Measurements from ENCODE around the gene SUSD6.

SUSD6 gene

DNA sequence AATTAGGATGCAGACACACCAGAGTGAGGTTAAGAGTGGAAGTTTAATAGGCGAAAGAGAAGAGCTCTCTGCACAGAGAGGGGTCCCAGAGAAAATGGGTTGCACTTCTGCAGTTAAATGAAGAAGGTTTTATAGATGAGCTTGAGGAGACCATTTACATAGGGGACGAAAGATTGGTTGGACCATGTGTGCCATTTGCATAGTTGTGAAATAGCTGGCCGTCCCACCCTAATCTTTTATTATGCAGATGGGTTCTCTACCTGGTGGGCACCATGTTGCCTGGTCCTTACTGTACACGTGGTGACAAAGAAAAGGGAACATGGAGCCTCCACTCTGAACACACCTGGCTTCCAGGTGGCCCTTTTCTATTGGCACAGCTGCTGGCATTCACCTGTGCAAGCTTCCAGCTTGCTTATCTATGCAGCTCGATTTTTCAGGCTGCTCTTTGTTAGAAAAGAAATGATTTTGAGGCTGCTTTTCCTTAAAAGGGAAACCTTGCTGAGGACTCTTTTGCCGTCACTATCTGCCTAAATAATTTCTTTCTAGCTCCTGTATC, 88.4 kb downstream of the SUSD6 start:
- peaks cover 21% of the 10 kb centered on the region for H3K36me3 ChIP-seq (ENCODE audit: control insufficient read depth, low read length)
- H3K27ac ChIP-seq (ENCODE audit: low read depth, low read length), result no peak overlapping the region
- no peaks in the 10 kb centered on the region for H3K9me2 ChIP-seq (replicated peaks; ENCODE audit: control insufficient read depth, low read length)
- H3K4me3 ChIP-seq (ENCODE audit: low read length), result no peak overlapping the region
- no peak overlapping the region for H3K4me2 ChIP-seq (ENCODE audit: low read length)
- no peaks in the 10 kb centered on the region for H3K9me3 ChIP-seq (ENCODE audit: control insufficient read depth, insufficient read depth, low read length)
- TF ChIP-seq EZH2phosphoT487 (IDR thresholded peaks at IDR 0.05; ENCODE audit: borderline replicate concordance, low read length), result no peak
- TF ChIP-seq, protein P1, sequence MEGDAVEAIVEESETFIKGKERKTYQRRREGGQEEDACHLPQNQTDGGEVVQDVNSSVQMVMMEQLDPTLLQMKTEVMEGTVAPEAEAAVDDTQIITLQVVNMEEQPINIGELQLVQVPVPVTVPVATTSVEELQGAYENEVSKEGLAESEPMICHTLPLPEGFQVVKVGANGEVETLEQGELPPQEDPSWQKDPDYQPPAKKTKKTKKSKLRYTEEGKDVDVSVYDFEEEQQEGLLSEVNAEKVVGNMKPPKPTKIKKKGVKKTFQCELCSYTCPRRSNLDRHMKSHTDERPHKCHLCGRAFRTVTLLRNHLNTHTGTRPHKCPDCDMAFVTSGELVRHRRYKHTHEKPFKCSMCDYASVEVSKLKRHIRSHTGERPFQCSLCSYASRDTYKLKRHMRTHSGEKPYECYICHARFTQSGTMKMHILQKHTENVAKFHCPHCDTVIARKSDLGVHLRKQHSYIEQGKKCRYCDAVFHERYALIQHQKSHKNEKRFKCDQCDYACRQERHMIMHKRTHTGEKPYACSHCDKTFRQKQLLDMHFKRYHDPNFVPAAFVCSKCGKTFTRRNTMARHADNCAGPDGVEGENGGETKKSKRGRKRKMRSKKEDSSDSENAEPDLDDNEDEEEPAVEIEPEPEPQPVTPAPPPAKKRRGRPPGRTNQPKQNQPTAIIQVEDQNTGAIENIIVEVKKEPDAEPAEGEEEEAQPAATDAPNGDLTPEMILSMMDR (IDR thresholded peaks at IDR 0.05; ENCODE audit: low read depth, low read length, poor library complexity, severe bottlenecking), result no peak
- H3K4me1 ChIP-seq (ENCODE audit: control insufficient read depth, low read length), result peaks cover 56% of the 10 kb centered on the region
- H3F3A ChIP-seq (ENCODE audit: control insufficient read depth, insufficient read depth), result no peaks in the 10 kb centered on the region
- peaks cover 17% of the 10 kb centered on the region for H4K20me1 ChIP-seq (ENCODE audit: control insufficient read depth, insufficient read depth, low read depth, low read length)
- no peaks in the 10 kb centered on the region for H3K27me3 ChIP-seq (ENCODE audit: control insufficient read depth, low read length)
- peaks cover 80% of the 10 kb centered on the region for H3K79me2 ChIP-seq (ENCODE audit: control insufficient read depth, low read length)

DNA sequence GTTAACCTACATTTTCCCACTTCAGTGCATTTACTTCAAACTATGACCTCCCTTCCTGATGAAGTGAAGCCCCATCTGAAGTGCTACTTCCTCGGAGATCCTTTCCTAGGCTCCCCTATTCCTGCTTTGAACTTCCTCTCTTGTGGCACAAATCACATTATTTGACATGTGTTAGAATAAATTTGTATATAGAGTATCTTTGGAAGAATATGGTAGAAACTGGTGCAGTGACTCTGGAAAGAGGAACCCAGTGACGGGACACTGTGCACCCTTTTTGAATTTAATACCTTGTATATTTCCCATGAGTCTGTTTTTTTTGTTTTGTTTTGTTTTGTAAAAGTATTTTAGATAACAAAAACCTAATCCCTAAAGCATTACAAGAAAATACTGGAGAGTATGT, 89.2 kb downstream of the SUSD6 start:
- H3K4me3 ChIP-seq (ENCODE audit: low read length), result no peak overlapping the region
- H3K27ac ChIP-seq (ENCODE audit: low read depth, low read length), result no peak overlapping the region
- no peaks in the 10 kb centered on the region for H3K9me2 ChIP-seq (replicated peaks; ENCODE audit: control insufficient read depth, low read length)
- H3K79me2 ChIP-seq (ENCODE audit: control insufficient read depth, low read length), result peaks cover 72% of the 10 kb centered on the region
- H3K36me3 ChIP-seq (ENCODE audit: control insufficient read depth, low read length), result peaks cover 21% of the 10 kb centered on the region
- H4K20me1 ChIP-seq (ENCODE audit: control insufficient read depth, insufficient read depth, low read depth, low read length), result peaks cover 15% of the 10 kb centered on the region
- TF ChIP-seq EZH2phosphoT487 (IDR thresholded peaks at IDR 0.05; ENCODE audit: borderline replicate concordance, low read length), result no peak
- TF ChIP-seq, protein P1 (IDR thresholded peaks at IDR 0.05; ENCODE audit: low read depth, low read length, poor library complexity, severe bottlenecking), result no peak
- H3K27me3 ChIP-seq (ENCODE audit: control insufficient read depth, low read length), result no peaks in the 10 kb centered on the region
- H3K4me1 ChIP-seq (ENCODE audit: control insufficient read depth, low read length), result peaks cover 52% of the 10 kb centered on the region
- H3F3A ChIP-seq (ENCODE audit: control insufficient read depth, insufficient read depth), result no peaks in the 10 kb centered on the region
- no peaks in the 10 kb centered on the region for H3K9me3 ChIP-seq (ENCODE audit: control insufficient read depth, insufficient read depth, low read length)
- no peak overlapping the region for H3K4me2 ChIP-seq (ENCODE audit: low read length)

DNA sequence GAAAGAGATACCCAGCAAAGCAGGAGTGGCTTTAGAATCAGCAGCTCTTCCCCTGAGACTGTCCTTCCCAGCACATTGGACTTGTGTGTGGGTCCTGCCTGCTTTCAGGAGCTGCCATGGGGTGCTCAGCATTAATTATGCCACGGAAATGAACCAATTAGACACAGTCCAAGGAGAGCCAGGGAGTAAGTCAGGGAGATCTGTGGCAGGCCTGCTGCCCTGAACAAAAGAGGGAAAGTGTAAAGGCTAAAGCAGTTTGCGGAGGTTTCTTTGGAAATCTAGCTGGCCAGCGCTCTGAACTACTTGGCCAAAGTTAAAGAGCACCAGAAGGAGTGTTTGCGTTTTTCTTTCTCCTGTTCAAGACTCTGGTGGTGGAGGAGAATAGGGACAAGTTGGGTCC, 89.9 kb downstream of the SUSD6 start:
- TF ChIP-seq EZH2phosphoT487 (IDR thresholded peaks at IDR 0.05; ENCODE audit: borderline replicate concordance, low read length), result no peak
- TF ChIP-seq, protein P1 (IDR thresholded peaks at IDR 0.05; ENCODE audit: low read depth, low read length, poor library complexity, severe bottlenecking), result no peak
- peaks cover 27% of the 10 kb centered on the region for H3K36me3 ChIP-seq (ENCODE audit: control insufficient read depth, low read length)
- peaks cover 65% of the 10 kb centered on the region for H3K79me2 ChIP-seq (ENCODE audit: control insufficient read depth, low read length)
- H3K9me2 ChIP-seq (replicated peaks; ENCODE audit: control insufficient read depth, low read length), result no peaks in the 10 kb centered on the region
- no peak overlapping the region for H3K4me3 ChIP-seq (ENCODE audit: low read length)
- H3K4me1 ChIP-seq (ENCODE audit: control insufficient read depth, low read length), result peaks cover 45% of the 10 kb centered on the region
- peaks cover 12% of the 10 kb centered on the region for H4K20me1 ChIP-seq (ENCODE audit: control insufficient read depth, insufficient read depth, low read depth, low read length)
- H3K4me2 ChIP-seq (ENCODE audit: low read length), result no peak overlapping the region
- H3K27ac ChIP-seq (ENCODE audit: low read depth, low read length), result no peak overlapping the region
- H3F3A ChIP-seq (ENCODE audit: control insufficient read depth, insufficient read depth), result no peaks in the 10 kb centered on the region
- H3K9me3 ChIP-seq (ENCODE audit: control insufficient read depth, insufficient read depth, low read length), result no peaks in the 10 kb centered on the region
- H3K27me3 ChIP-seq (ENCODE audit: control insufficient read depth, low read length), result no peaks in the 10 kb centered on the region

Data from DOHH2 (cell line).